ENCODE results near the gene KCNIP4.

KCNIP4 gene

GRCh38 chr4:21447301-21448054 lies 501.1 kb downstream of the KCNIP4 start:
- ChIA-PET POLR2A (no interaction called here), CTCF (no interaction called here)
- DNase-seq (ENCODE audit: extremely low spot score), result no peak
- TF ChIP-seq TARDBP (IDR thresholded peaks at IDR 0.05), result no peak
- TF ChIP-seq SUZ12 (IDR thresholded peaks at IDR 0.05), result no peak
- TF ChIP-seq NFRKB (IDR thresholded peaks at IDR 0.05), result no peak
- TF ChIP-seq FOXM1 (IDR thresholded peaks at IDR 0.05; ENCODE audit: borderline replicate concordance), result no peak

- DNase-seq (ENCODE audit: extremely low spot score), result no peak
- TF ChIP-seq NFRKB (IDR thresholded peaks at IDR 0.05) (no peak), FOXM1 (IDR thresholded peaks at IDR 0.05; ENCODE audit: borderline replicate concordance) (no peak), ARNT (IDR thresholded peaks at IDR 0.05) (no peak), SP1 (IDR thresholded peaks at IDR 0.05) (no peak), LEF1 (IDR thresholded peaks at IDR 0.05; ENCODE audit: borderline replicate concordance) (no peak), PKNOX1 (IDR thresholded peaks at IDR 0.05) (no peak), HDGF (IDR thresholded peaks at IDR 0.05; ENCODE audit: borderline replicate concordance) (no peak), L3MBTL2 (conservative IDR thresholded peaks at IDR 0.05) (no peak), CTBP1 (IDR thresholded peaks at IDR 0.05; ENCODE audit: borderline replicate concordance) (no peak), TARDBP (IDR thresholded peaks at IDR 0.05) (no peak), ZNF384 (IDR thresholded peaks at IDR 0.05) (no peak), ELF4 (IDR thresholded peaks at IDR 0.05) (no peak), SUZ12 (IDR thresholded peaks at IDR 0.05) (no peak), FOXK2 (IDR thresholded peaks at IDR 0.05) (no peak), BHLHE40 (IDR thresholded peaks at IDR 0.05; ENCODE audit: borderline replicate concordance) (no peak), FOXA1 (IDR thresholded peaks at IDR 0.05) (no peak)
- CTCF ChIA-PET, result no interaction called here
- POLR2A ChIA-PET, result no interaction called here
Observed at GRCh38 chr4:21420166-21420565, 528.4 kb downstream of the KCNIP4 start.

- no peak for DNase-seq (ENCODE audit: extremely low spot score)
- TF ChIP-seq PKNOX1 (IDR thresholded peaks at IDR 0.05) (no peak), SP1 (IDR thresholded peaks at IDR 0.05) (no peak), HDGF (IDR thresholded peaks at IDR 0.05; ENCODE audit: borderline replicate concordance) (no peak), FOXK2 (IDR thresholded peaks at IDR 0.05) (no peak)
- POLR2A ChIA-PET, result no interaction called here
- CTCF ChIA-PET, result no interaction called here
Observed at GRCh38 chr4:21415728-21416127, 532.8 kb downstream of the KCNIP4 start.

- ChIA-PET POLR2A (no interaction called here), CTCF (no interaction called here)
- TF ChIP-seq CTBP1 (IDR thresholded peaks at IDR 0.05; ENCODE audit: borderline replicate concordance), result no peak
- TF ChIP-seq FOXK2 (IDR thresholded peaks at IDR 0.05), result no peak
- no peak for TF ChIP-seq ARNT (IDR thresholded peaks at IDR 0.05)
- TF ChIP-seq LEF1 (IDR thresholded peaks at IDR 0.05; ENCODE audit: borderline replicate concordance), result no peak
- TF ChIP-seq SUZ12 (IDR thresholded peaks at IDR 0.05), result no peak
- no peak for TF ChIP-seq FOXM1 (IDR thresholded peaks at IDR 0.05; ENCODE audit: borderline replicate concordance)
- TF ChIP-seq L3MBTL2 (conservative IDR thresholded peaks at IDR 0.05), result no peak
- no peak for TF ChIP-seq HDGF (IDR thresholded peaks at IDR 0.05; ENCODE audit: borderline replicate concordance)
- TF ChIP-seq TARDBP (IDR thresholded peaks at IDR 0.05), result no peak
- TF ChIP-seq ZNF384 (IDR thresholded peaks at IDR 0.05), result no peak
- TF ChIP-seq ELF4 (IDR thresholded peaks at IDR 0.05), result no peak
- no peak for TF ChIP-seq PKNOX1 (IDR thresholded peaks at IDR 0.05)
- no peak for TF ChIP-seq NFRKB (IDR thresholded peaks at IDR 0.05)
- TF ChIP-seq BHLHE40 (IDR thresholded peaks at IDR 0.05; ENCODE audit: borderline replicate concordance), result no peak
- no peak for TF ChIP-seq FOXA1 (IDR thresholded peaks at IDR 0.05)
- no peak for TF ChIP-seq SP1 (IDR thresholded peaks at IDR 0.05)
- no peak for DNase-seq (ENCODE audit: extremely low spot score)
Observed at GRCh38 chr4:21413807-21414370, 534.7 kb downstream of the KCNIP4 start.

- DNase-seq (ENCODE audit: extremely low spot score), result no peak
- ChIA-PET CTCF (no interaction called here), POLR2A (no interaction called here)
- TF ChIP-seq FOXK2 (IDR thresholded peaks at IDR 0.05), result no peak
- TF ChIP-seq ZNF384 (IDR thresholded peaks at IDR 0.05), result no peak
- TF ChIP-seq FOXA1 (IDR thresholded peaks at IDR 0.05), result no peak
- no peak for TF ChIP-seq SUZ12 (IDR thresholded peaks at IDR 0.05)
- no peak for TF ChIP-seq L3MBTL2 (conservative IDR thresholded peaks at IDR 0.05)
- TF ChIP-seq SP1 (IDR thresholded peaks at IDR 0.05), result no peak
- TF ChIP-seq LEF1 (IDR thresholded peaks at IDR 0.05; ENCODE audit: borderline replicate concordance), result no peak
- TF ChIP-seq FOXM1 (IDR thresholded peaks at IDR 0.05; ENCODE audit: borderline replicate concordance), result no peak
- TF ChIP-seq ELF4 (IDR thresholded peaks at IDR 0.05), result no peak
- no peak for TF ChIP-seq CTBP1 (IDR thresholded peaks at IDR 0.05; ENCODE audit: borderline replicate concordance)
Observed at GRCh38 chr4:21411086-21411485, 537.5 kb downstream of the KCNIP4 start.

GRCh38 chr4:21410372-21410771 lies 538.2 kb downstream of the KCNIP4 start:
- no peak for DNase-seq (ENCODE audit: extremely low spot score)
- ChIA-PET POLR2A (no interaction called here), CTCF (no interaction called here)
- TF ChIP-seq CTBP1 (IDR thresholded peaks at IDR 0.05; ENCODE audit: borderline replicate concordance), result no peak
- no peak for TF ChIP-seq FOXA1 (IDR thresholded peaks at IDR 0.05)
- TF ChIP-seq BHLHE40 (IDR thresholded peaks at IDR 0.05; ENCODE audit: borderline replicate concordance), result no peak
- no peak for TF ChIP-seq FOXK2 (IDR thresholded peaks at IDR 0.05)

Measured in HEK293T (cell line).